ENCODE measurements around the gene ERC2.

DNA sequence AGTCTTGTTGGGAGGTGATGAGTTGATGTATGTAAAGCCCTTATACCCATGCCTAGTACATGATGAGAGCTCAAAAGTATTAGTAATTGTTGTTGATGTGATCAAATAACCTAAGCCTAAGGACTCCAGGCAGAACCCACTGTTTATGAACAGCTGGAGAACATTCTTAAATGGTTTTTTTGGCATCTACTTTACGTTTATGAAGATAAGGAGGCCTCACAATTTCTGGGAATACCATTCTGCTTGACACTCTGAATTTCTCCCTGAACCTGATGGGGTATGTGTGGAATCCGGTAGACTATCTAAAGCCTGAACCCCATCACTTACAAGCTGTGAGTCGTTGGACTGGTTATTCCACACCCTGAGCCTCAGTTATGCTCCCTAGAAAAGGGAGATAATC is 736.5 kb downstream of the ERC2 start:
- TF ChIP-seq, protein P1, sequence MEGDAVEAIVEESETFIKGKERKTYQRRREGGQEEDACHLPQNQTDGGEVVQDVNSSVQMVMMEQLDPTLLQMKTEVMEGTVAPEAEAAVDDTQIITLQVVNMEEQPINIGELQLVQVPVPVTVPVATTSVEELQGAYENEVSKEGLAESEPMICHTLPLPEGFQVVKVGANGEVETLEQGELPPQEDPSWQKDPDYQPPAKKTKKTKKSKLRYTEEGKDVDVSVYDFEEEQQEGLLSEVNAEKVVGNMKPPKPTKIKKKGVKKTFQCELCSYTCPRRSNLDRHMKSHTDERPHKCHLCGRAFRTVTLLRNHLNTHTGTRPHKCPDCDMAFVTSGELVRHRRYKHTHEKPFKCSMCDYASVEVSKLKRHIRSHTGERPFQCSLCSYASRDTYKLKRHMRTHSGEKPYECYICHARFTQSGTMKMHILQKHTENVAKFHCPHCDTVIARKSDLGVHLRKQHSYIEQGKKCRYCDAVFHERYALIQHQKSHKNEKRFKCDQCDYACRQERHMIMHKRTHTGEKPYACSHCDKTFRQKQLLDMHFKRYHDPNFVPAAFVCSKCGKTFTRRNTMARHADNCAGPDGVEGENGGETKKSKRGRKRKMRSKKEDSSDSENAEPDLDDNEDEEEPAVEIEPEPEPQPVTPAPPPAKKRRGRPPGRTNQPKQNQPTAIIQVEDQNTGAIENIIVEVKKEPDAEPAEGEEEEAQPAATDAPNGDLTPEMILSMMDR (IDR thresholded peaks at IDR 0.05; ENCODE audit: insufficient read depth, low read depth, low read length) = no peak
- no peak for TF ChIP-seq EZH2 (IDR thresholded peaks at IDR 0.05; ENCODE audit: insufficient read depth, low read length)

Measured in astrocyte (in vitro differentiated cells and primary cell).